Activated CD8-positive, alpha-beta T cell treated with anti-CD3 and anti-CD28 coated beads for 36 hours (primary cell): ENCODE results near the gene ADCY6. TPM values are rescaled to one million over a fixed set of nuclear protein-coding genes. Genes with fewer than 3 reads are reported as not detected.

Experiments used
- ATAC-seq: fragments of 200-7000 bp; cut with Tn5 transposase; one replicate; pipeline ENCODE4 v1.10.0; 2021; ENCODE audit warnings: mild to moderate bottlenecking, moderate library complexity
- CTCF ChIA-PET: fragments of 350-600 bp; sonication (Branson Sonifier 250); formaldehyde crosslinking; loops from one replicate; lab custom pipeline; 2021; ENCODE audit warnings: antibody characterized with exemption; lab: Charles Lee
- POLR2A ChIA-PET: fragments of 350-600 bp; sonication (Branson Sonifier 250); formaldehyde crosslinking; loops from one replicate; lab custom pipeline; 2021; ENCODE audit warnings: antibody characterized with exemption; lab: Charles Lee
- DNase-seq: peaks from one replicate; pipeline ENCODE4 v3.0.0-alpha.2; 2020
- H3K27ac Mint-ChIP-seq: one replicate; pipeline ENCODE4 v1.8.0; 2021; ENCODE audit warnings: mild to moderate bottlenecking, mixed read lengths
- H3K27me3 Mint-ChIP-seq: one replicate; pipeline ENCODE4 v1.8.0; 2021; ENCODE audit warnings: mixed read lengths
- H3K36me3 Mint-ChIP-seq: one replicate; pipeline ENCODE4 v1.8.0; 2021; ENCODE audit warnings: low read depth, mixed read lengths
- H3K4me1 Mint-ChIP-seq: one replicate; pipeline ENCODE4 v1.8.0; 2021; ENCODE audit warnings: low read depth, mixed read lengths
- H3K4me3 Mint-ChIP-seq: one replicate; pipeline ENCODE4 v1.8.0; 2021; ENCODE audit warnings: mild to moderate bottlenecking, moderate library complexity, mixed read lengths
- H3K9me3 Mint-ChIP-seq: one replicate; pipeline ENCODE4 v1.8.0; 2021; ENCODE audit warnings: mixed read lengths
- intact Hi-C: fragments of 100-400 bp; cut with micrococcal nuclease; formaldehyde crosslinking; loops from one replicate; pipeline ENCODE4 v1.10.0; 2022
- total RNA-seq, 2 experiments: library from RNA; stranded (reverse); gene quantifications; one replicate each; pipeline ENCODE4 v1.2.3, GENCODE V29; 2021
- TF ChIP-seq, protein P1 (sequence below): fragments of 200-600 bp; IDR thresholded peaks from one replicate; pipeline ENCODE4 v1.8.0; 2022; ENCODE audit warnings: antibody characterized with exemption, mild to moderate bottlenecking

Gene ADCY6
- total RNA-seq, 2 experiments from 2014 or later: not detected

GRCh38 chr12:48780381-48781025, 8.4 kb downstream of the ADCY6 start:
- ATAC-seq (no peak), DNase-seq (no peak)
- CTCF ChIA-PET: interaction anchor here (1.0 to 3.6 kb wide), 4 partner anchors 14 to 27 kb away, joined by 3 to 13 read pairs (median 6); no protein-coding TSS in a partner anchor
- Mint-ChIP-seq H3K4me1 (no peaks in the 10 kb centered on the region), H3K9me3 (no peaks in the 10 kb centered on the region), H3K27me3 (peaks cover 8% of the 10 kb centered on the region), H3K27ac (no peak overlapping the region), H3K36me3 (no peaks in the 10 kb centered on the region), H3K4me3 (no peak overlapping the region)
- POLR2A ChIA-PET: interaction anchor here (1.2 kb wide), 1 partner anchor 22 kb away, joined by 3 read pairs; no protein-coding TSS in a partner anchor
- TF ChIP-seq, protein P1, sequence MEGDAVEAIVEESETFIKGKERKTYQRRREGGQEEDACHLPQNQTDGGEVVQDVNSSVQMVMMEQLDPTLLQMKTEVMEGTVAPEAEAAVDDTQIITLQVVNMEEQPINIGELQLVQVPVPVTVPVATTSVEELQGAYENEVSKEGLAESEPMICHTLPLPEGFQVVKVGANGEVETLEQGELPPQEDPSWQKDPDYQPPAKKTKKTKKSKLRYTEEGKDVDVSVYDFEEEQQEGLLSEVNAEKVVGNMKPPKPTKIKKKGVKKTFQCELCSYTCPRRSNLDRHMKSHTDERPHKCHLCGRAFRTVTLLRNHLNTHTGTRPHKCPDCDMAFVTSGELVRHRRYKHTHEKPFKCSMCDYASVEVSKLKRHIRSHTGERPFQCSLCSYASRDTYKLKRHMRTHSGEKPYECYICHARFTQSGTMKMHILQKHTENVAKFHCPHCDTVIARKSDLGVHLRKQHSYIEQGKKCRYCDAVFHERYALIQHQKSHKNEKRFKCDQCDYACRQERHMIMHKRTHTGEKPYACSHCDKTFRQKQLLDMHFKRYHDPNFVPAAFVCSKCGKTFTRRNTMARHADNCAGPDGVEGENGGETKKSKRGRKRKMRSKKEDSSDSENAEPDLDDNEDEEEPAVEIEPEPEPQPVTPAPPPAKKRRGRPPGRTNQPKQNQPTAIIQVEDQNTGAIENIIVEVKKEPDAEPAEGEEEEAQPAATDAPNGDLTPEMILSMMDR: no peak
- intact Hi-C loops: no loop called here

DNA sequence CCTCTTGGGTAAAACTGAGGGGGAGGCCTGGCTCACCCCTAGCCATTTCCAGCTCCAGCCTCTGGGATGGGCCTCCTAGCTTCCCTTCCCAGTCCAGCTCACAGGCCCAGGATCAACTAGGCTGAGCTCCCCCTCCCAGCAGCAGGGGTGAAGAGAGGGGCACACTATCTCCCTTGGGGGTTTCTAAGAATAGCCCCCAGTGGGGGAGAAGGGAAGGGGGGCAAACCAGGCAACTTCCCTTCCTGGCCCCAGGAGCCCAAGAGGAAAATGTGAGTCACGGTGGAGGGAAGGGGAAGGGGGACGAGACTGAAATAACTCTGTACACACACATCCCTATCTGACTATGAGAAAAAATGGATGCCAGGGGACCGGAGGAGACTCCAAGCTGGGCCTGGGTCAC, 9.0 kb downstream of the ADCY6 start:
- no peaks in the 10 kb centered on the region for H3K4me1 Mint-ChIP-seq
- intact Hi-C loops: no loop called here
- H3K9me3 Mint-ChIP-seq: no peaks in the 10 kb centered on the region
- no peak overlapping the region for H3K4me3 Mint-ChIP-seq
- H3K27me3 Mint-ChIP-seq: peaks cover 5% of the 10 kb centered on the region
- no peaks in the 10 kb centered on the region for H3K36me3 Mint-ChIP-seq
- DNase-seq (no peak), ATAC-seq (no peak)
- CTCF ChIA-PET: interaction anchor here (1.0 to 3.6 kb wide), 3 partner anchors 15 to 23 kb away, joined by 3 to 13 read pairs (median 8); no protein-coding TSS in a partner anchor
- POLR2A ChIA-PET: interaction anchor here (1.2 kb wide), 1 partner anchor 21 kb away, joined by 3 read pairs; no protein-coding TSS in a partner anchor
- TF ChIP-seq, protein P1: no peak
- no peak overlapping the region for H3K27ac Mint-ChIP-seq

DNA sequence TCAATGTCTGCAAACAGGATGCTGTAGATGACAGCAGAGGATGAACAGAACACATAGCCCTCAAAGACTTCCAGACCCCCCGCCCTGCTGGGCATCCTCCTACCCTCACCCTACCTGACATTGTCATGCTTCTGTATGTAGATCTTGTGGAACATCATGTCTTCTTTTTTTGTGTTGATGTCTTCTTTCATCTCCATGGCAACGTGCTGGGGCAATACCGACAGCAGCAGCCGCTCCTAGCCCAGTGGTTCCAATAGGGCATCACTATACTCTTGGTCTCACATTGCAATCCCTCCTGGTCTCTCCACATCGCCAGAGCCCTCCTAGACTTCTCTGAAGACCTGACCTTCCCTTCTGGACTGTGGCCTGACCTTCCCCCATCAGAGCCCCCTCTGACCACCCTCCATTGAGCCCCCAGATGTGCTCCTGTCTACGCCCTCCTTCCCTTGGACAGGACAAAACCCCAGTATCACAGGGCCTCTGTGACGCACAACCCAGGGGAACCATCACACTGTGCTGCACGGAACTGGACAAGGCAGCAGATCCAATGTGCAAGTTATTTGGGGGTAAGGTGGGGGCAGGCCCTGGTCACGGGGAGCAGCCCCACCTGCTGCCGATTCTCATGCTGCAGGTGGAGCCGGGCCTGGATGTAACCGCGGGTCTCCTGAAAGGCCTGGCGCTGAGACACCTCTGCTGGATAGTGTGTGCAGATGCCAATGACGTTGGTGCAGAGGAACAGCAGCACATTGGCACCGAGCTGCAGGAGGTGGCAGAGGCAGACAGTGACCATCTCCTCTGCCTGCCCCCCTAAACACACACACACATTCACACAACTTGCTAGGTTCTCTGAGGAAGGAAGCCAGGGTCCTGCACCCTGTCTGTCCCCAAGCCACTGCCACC, 11.1 kb downstream of the ADCY6 start:
- intact Hi-C loops: no loop called here
- Mint-ChIP-seq H3K27ac (no peak overlapping the region), H3K27me3 (no peaks in the 10 kb centered on the region), H3K4me3 (no peak overlapping the region), H3K36me3 (no peaks in the 10 kb centered on the region), H3K4me1 (no peaks in the 10 kb centered on the region), H3K9me3 (no peaks in the 10 kb centered on the region)
- DNase-seq: no peak
- ATAC-seq: no peak
- POLR2A ChIA-PET: no interaction called here
- TF ChIP-seq, protein P1: no peak
- CTCF ChIA-PET: interaction anchor here (1.1 kb wide), 1 partner anchor 15 kb away, joined by 3 read pairs; no protein-coding TSS in a partner anchor

DNA sequence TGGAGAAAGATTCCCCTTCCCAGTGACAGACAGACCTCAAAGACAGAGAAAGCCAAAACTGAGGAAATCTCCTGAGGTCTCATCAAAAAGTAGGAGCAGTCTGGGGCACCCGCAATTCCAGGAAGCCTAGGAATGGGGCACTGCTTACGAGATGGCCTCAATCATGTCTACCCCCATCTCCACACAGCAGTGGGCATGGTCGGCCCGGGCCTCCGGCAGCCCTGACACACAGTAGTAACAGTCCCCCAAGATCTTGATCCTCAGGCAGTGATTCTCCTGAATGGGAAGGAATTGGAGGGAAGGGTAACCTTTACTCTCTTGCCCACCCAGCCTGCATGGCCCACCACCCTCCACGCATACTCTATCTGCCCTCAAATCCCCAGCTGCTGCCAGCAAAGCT, 11.9 kb downstream of the ADCY6 start:
- ChIA-PET CTCF (no interaction called here), POLR2A (no interaction called here)
- no peaks in the 10 kb centered on the region for H3K9me3 Mint-ChIP-seq
- no peak for DNase-seq
- TF ChIP-seq, protein P1: no peak
- no peaks in the 10 kb centered on the region for H3K36me3 Mint-ChIP-seq
- H3K4me1 Mint-ChIP-seq: no peaks in the 10 kb centered on the region
- no peak overlapping the region for H3K27ac Mint-ChIP-seq
- intact Hi-C loops: no loop called here
- ATAC-seq: no peak
- H3K4me3 Mint-ChIP-seq: no peak overlapping the region
- no peaks in the 10 kb centered on the region for H3K27me3 Mint-ChIP-seq
